HG03045 (cell line): Measurements from ENCODE around the gene ZNF212.

Experiments used
- ATAC-seq: cut with Tn5 transposase; IDR thresholded peaks from one replicate; pipeline ENCODE4 v1.9.1; 2021; ENCODE audit warnings: mild to moderate bottlenecking, moderate library complexity; ENCODE audit not compliant: unreplicated experiment

The ZNF212 gene

DNA sequence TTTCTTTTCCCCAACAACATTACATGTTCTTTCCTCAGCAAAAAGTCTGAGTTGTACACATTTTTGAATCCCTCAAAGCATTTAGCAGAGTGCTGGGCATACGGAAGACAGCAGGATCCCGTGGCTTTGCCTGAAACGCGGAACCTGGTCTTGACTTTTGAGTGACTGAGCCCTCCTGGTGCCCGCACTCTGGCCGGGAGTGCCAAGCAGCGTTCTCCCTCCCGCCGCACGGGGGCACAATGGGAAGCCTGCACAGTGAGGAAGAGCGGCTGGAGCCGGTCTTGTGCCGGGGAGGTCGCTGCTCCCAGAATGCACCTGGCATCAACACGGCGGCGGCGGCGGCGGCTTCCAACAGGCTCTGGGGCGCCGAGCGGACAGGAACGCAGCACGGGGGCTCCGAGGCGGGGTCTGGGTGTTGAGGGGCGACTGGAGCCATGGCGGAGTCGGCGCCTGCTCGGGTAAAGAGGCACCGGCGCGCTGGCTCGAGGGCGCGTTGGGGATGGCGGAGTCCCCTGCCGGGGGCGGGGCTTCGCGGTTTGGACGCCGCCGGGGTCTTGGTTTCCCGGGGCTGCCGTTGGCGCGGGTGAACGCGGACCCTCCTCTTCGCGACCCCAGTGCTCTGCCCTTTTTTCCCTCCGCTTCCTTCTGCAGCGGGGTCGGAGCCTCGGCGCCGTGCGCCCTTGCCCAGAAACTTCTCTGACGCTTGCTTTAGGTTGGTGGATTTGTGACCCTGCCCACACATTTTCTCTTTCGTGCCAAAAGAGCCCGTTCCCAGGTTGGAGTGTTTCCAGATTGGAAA is at the start of gene ZNF212:
Gene ZNF212 (plus strand): TSS at position 307 of the 799 bp plus-strand sequence. CDS start 128 bp downstream, at position 435.
- peak; percentile 100 for ATAC-seq

DNA sequence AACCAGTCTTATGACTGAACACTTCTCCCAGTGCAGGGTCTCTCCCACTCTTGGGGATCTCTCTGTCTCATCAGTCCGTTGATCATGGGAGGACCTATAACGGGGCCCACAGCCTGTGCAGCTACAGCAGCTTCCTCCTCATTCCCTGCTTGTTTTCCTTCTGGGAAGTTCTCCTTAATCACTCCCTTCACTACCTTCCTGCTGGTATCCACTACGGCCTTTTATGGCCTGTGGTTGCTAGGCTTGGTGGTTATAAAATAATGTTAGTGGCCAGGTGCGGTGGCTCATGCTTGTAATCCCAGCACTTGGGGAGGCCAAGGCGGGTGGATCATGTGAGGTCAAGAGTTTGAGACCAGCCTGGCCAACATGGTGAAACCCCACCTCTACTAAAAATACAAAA is 47.6 kb upstream of the ZNF212 start:
- ATAC-seq = no peak

- ATAC-seq = no peak
Observed at GRCh38 chr7:149194799-149195179, 44.7 kb upstream of the ZNF212 start.

DNA sequence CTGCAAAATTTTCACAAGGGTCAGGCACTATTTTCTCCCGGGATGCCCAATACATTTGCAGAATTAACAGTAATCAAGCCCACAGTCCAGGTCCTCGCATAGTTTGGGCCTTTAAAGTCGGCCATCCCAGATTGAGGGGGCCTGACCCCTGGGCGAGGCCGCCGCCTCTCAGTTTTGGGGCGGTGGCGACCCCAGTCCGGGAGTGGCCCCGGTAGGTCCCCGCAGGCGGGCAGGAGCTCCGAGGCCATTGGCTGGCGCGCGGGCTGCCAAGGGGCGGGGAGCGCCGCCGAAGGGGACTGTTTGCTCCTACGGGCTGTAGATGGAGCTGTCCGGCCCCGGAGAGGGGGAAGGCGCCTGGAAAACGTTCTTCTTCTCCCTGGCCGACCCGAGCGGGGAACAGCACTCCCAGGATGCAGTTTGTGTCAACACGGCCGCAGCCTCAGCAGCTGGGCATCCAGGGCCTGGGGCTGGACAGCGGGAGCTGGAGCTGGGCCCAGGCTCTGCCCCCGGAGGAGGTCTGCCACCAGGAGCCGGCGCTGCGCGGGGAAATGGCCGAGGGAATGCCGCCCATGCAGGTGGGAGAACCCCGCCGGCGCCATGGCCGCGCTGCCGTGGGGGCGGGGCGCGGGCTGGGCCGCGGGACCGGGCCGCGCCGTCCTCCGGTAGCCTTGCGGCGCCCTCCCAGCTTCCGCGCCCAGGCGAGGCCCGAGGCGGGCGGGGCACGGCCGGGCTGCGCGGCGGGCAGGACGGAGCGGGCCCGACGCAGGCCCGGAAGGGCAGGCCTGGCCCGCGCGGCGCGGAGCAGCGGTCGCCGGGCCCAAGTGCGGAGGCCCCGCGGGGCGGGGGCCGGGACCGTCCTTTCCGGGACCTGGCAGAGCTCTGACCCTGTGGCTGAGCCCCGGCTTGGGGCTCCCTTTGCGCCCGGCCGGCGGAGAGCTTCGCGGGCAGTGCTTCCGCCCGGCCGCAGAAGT is 44.0 kb upstream of the ZNF212 start, which contains the start of gene ZNF282:
Gene ZNF282 (plus strand): TSS at position 367 of the 971 bp plus-strand sequence. CDS start 44 bp downstream, at position 411.
- peak; percentile 90 for ATAC-seq

DNA sequence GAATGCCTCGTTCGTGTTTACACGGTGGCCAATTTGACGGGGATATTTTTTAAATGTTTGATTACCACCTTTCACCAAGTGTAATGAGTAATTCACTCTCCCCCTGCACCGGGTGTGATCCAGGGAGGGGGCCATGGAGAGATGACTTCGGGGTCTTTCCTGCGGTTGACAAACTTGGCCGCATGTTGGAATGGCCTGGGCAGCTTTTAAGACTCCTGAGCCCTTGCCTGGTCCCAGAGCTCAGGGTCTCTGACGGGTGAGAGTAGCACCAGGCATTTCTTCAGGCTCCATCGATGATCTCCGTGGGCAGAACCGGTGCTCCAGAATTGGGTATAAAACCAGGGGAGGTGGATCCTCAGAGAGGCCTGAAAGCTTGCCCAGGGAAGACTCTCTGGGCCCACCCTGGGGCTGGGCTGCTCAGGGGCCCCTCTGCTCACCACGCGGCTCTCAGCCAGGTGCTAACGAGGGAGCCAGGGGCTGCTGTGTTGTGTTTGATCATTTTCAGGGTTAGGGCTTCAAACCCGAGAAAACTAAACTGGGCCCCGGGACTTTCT is 43.2 kb upstream of the ZNF212 start:
- peak; percentile 10 for ATAC-seq

DNA sequence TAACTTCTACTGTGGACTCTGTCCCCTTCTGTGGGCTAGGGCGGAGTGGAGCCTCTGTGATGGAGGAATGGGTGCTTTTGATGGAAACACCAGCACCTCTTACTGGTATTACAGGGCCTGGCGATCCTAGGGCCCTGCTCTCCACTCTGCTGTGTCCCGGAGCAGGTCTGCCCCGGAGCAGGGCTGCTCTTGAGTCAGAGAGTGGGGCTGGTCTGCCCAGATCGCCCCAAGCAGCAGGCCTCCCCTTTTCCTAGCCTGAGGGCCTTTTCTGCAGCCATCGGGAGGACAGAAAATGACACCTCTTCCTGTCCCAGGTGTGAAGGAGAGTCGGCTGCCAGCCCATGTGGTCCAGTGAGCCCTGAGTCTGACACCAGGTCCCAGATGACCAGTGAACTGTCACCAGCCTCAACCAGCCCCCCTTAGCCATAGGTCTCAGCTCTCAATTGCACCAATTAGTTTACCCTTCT is 42.7 kb upstream of the ZNF212 start:
- ATAC-seq = peak; percentile 11

GRCh38 chr7:149197675-149198074 is 41.8 kb upstream of the ZNF212 start:
- ATAC-seq = no peak

- no peak for ATAC-seq
Observed at GRCh38 chr7:149198161-149198816, 41.2 kb upstream of the ZNF212 start.

- no peak for ATAC-seq
Observed at GRCh38 chr7:149199234-149199995, 40.0 kb upstream of the ZNF212 start.

GRCh38 chr7:149202831-149203231 is 36.6 kb upstream of the ZNF212 start:
- ATAC-seq = no peak

DNA sequence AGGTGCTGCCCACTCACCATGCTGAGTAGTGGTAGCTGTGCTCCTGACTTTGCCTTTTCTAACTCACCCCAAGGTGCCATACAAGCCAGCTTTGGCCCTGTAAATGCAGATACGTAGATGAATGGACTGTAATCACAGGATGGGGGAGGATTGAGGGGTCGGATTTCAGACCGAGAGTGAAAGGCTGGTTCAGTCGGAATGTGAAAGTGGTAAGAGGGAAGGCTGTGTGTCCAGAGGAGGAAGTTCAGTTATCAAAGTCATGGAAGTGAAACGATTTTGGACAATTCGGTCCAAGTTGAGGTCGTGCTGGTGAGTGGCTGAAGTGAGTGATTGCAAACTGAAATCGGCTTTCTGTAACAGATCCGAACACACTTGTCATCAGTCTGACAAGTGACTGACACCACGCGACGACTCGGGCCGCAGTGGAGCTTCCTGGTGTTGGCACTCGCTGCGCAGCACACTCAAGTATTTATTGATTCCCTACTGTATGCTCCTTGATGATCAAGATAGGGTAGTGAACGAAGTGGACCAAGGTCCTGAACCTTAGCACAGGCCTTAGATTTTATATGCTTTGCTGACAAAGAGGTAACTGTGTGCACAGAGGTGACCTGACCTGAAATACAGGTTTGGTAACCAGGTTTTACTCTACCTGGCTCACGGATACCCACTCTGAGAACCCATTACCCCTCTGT is 33.6 kb upstream of the ZNF212 start:
- no peak for ATAC-seq

GRCh38 chr7:149207324-149208035 is 32.0 kb upstream of the ZNF212 start:
- no peak for ATAC-seq

DNA sequence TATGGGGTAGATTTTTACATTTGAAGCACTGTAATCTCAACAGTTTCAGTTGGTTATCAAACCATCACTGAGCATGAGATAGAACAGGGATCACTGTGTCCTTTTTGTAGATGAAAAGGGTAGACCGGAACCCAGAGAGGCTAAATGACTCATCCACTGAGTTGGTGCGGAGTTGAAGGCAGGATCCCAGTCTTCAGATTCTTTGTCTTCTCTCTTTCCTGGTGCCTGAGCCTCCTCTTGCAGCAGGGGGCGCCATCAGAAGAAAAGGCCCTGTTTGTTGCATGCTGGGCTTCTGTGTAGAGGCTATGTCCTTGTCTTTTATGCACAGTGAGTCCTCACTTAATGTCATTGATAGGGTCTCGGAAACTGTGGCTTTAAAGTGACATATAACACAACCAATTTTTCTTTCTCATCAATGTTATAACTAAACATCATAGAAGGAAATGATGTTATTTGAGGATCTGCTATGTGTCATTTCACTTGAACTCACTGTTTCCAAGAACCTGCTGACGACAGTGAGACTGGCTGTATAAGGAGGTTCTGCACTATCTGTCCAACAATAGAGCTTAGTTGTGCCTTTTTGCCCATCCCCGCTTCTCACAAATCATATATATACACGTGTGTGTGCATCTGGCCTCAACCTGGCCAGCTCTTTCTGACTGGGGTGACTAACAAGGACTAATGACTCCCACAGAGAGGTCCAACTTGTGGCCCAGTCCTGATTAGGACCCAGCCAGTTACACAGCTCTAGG is 29.8 kb upstream of the ZNF212 start:
- no peak for ATAC-seq

GRCh38 chr7:149210551-149210950 is 28.9 kb upstream of the ZNF212 start:
- ATAC-seq = no peak

DNA sequence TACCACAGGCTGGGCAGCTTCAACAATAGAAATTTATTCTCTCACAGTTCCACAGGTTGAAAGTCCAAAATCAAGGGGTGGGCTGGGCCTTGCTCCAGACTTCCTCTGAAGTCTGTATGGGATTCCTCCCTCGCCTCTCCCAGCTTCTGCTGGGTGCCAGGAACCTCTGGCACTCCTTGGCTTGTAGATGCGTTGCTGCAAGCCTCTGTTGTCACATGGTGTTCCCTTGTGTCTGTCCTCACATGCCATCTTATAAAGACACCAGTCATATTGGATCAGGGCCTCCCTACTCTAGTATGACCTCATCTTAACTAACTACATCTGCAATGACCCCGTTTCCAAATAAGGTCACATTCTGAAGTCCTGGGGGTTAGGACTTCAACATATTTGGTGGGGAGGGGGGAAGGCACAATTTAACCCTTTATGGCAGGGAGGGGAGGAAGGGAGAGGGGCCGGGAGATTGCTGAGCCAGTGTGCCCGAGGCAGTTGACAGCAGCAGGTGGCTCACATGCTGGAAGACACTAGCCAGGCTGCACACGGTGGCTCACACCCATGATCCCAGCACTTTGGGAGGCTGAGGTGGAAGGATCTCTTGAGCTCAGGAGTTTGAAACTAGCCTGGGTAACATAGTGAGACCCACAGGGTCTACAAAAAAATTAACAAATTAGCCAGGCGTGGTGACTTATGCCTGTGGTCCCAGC is 25.3 kb upstream of the ZNF212 start:
- ATAC-seq = no peak

DNA sequence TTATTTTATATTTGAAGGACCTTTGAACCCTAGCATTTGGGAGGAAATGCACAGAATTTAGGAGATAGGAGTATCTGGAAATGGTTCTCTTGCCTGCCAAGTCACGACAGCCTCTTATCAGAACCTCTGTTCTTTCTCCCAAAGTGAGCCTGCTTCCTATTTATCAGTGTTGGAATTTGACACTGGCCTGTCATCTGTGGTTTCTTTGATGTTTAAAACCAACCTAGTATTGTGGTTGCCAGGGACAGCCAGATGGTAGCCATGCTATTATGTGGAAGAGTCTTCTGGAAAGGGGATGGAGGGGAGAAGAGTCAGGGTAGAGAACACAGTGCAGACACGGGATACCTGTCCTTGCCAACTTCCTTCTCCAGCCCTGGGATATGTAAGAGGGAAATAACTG is 23.0 kb upstream of the ZNF212 start:
- no peak for ATAC-seq

DNA sequence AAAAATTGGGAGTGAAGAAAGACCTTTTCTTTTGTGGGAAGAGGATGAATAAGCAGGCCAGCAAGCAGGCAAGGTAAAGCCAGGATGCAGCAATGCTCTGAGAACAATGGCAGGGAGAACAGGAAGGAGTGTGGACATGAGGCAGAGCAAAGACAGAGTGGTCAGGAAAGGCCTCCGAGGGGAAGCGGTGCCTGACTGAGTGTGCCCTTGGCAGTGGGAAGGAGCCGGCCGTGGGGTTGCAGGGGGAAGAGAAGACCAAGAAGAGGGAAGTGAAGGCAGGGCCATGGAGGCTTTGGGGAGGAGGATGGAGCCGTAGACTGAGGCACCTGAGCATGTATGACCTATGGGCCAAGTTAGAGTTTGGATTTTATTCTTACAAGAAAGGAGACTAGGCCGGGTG is 21.9 kb upstream of the ZNF212 start:
- ATAC-seq = no peak
